ENCODE measurements around the gene TMPRSS5. TPM values are rescaled to one million over a fixed set of nuclear protein-coding genes. Genes with fewer than 3 reads are reported as not detected.

Gene TMPRSS5
- not detected in 2 replicates for total RNA-seq

DNA sequence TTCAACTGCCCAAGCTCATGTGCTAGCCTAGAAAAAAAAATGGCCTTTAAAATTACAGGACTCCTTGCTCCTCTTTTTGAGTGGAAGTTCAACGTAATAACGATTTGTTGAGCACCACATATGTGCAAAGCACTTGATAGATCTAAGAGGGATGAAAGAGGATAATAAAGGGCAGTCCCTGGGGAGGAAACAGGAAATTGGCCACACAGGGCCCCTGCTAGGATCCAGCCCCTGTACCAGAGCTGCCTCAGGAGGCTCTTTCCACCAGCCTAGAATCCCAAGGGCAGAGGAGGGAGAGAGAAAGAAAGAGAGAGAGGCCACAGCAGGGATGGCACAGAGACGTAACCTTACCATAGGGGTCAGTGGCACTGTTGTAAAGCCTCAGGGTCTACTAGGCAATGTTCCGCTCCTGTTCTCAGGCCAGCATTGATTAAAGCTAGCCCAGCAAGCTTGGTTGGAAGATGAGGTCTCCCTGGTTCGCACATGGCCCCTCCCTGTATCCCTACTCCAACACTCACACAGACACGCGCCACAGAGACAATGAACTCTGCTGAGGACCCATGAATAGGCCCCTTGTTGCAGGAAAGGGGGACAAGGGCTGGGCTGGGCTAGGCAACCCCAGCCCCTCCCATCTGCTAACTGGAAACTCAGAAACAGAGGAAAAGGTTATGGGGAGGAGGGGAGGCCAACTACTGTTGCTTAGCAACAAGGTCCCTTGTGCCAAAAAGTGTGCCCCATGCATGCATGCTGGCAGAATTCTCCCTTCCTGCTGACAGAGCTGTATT is at the start of gene TMPRSS5:
TMPRSS5 (minus strand) TSS at position 438 of the 785 bp plus-strand sequence; CDS start at position 354, 84 bp downstream.

Other genes with a start within 250 kb of the TMPRSS5 start
- gene DRD2, start 230.9 kb downstream of the TMPRSS5 start, total RNA-seq, result 0.31 TPM in 1 of 2 replicates, not detected in the other
- gene ZW10, start 67.4 kb upstream of the TMPRSS5 start, total RNA-seq, result 10.0 and 11.6 TPM in 2 replicates
- not detected in 2 replicates for gene CLDN25, start 73.5 kb upstream of the TMPRSS5 start, total RNA-seq
- gene USP28, start 169.3 kb upstream of the TMPRSS5 start, total RNA-seq, result 10.0 and 17.1 TPM in 2 replicates
- not detected in 2 replicates for gene HTR3B, start 198.5 kb upstream of the TMPRSS5 start, total RNA-seq

All from cardiac ventricle fibroblast (primary cell).